ENCODE data around the gene TMEM119. TPM values are rescaled to one million over a fixed set of nuclear protein-coding genes. Genes with fewer than 3 reads are reported as not detected.

Gene TMEM119
- total and polyA plus RNA-seq, 2 of the 13 experiments (the other 11 are each of a cell fraction or from before 2014, with no cell fraction given), result not detected

DNA sequence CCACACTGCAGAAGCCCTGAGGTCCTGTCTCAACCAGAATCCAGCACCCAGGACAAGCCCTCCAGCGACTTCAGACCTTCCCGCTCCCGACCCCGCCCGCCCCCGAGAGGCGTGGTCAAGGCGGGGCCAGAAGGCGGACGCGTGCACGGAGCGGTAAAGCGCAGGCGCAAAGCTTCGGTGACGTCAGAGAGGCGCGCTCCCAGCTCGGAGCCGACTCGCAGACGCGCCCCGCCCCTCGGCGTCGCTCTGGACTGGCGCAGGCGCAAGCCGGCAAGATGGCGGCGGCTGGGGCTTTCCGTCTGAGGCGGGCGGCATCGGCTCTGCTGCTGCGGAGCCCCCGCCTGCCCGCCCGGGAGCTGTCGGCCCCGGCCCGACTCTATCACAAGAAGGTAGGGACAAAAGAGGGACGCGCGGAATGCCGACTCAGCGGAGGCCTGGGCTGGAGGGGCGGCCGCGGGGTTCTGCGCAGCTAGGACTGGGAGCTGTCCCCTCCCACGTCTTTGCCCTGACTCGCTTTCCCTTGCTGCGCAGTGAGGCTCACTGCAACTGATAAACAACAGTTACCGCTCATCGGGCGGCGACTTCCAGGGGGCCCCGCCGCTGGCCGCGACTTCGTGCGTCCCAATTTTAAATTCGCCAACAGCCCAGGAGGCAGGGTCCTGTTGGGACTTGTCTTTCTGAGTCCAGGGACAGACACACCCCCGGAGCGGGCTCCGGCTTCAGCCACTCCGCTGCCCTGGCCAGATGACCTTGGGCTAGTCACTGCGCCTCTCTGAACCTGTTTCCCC, 35.3 kb downstream of the TMEM119 start, which contains the start of gene ISCU (continued):
- TF ChIP-seq ZBTB49 (CRISPR knock-in tag; IDR thresholded peaks at IDR 0.05; ENCODE audit: borderline replicate concordance) (no peak), ATRX (CRISPR knock-in tag; IDR thresholded peaks at IDR 0.05; ENCODE audit: borderline replicate concordance) (no peak), HHEX (CRISPR knock-in tag; IDR thresholded peaks at IDR 0.05) (no peak), ZNF577 (CRISPR knock-in tag; IDR thresholded peaks at IDR 0.05; ENCODE audit: borderline replicate concordance, low read depth) (no peak), ZNF878 (CRISPR knock-in tag; IDR thresholded peaks at IDR 0.05) (no peak), ZSCAN21 (CRISPR knock-in tag; IDR thresholded peaks at IDR 0.05; ENCODE audit: borderline replicate concordance) (peak; percentile 58; the same call in 1 of the 2 replicates), ZSCAN22 (CRISPR knock-in tag; IDR thresholded peaks at IDR 0.05) (no peak), SP140L (CRISPR knock-in tag; IDR thresholded peaks at IDR 0.05; ENCODE audit: borderline replicate concordance) (no peak), GTF3A (CRISPR knock-in tag; conservative IDR thresholded peaks at IDR 0.05) (no peak), FOXA3 (CRISPR knock-in tag; IDR thresholded peaks at IDR 0.05) (peak; percentile 39; the same call in 1 of the 2 replicates), ZNF354B (CRISPR knock-in tag; IDR thresholded peaks at IDR 0.05) (peak; percentile 93; the same call in 1 of the 2 replicates), CC2D1A (CRISPR knock-in tag; IDR thresholded peaks at IDR 0.05) (no peak), TERF1 (CRISPR knock-in tag; IDR thresholded peaks at IDR 0.05) (no peak), BHLHE40 (IDR thresholded peaks at IDR 0.05; ENCODE audit: low read length) (peak; percentile 78)
- TF ChIP-seq, protein P1, sequence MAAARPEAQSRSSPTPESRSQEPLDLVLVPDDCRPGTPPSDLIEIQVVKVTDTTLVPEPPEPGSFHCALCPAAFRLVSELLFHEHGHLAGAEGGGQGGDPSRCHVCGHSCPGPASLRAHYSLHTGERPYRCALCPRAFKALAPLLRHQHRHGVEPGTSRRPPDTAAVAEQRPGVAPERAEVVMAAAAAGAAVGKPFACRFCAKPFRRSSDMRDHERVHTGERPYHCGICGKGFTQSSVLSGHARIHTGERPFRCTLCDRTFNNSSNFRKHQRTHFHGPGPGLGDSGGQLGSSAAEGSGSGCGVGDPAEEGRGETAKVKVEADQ (CRISPR knock-in tag; IDR thresholded peaks at IDR 0.05; ENCODE audit: borderline replicate concordance), result peak; percentile 46; the same call in 1 of the 2 replicates
- TF ChIP-seq, protein P2, sequence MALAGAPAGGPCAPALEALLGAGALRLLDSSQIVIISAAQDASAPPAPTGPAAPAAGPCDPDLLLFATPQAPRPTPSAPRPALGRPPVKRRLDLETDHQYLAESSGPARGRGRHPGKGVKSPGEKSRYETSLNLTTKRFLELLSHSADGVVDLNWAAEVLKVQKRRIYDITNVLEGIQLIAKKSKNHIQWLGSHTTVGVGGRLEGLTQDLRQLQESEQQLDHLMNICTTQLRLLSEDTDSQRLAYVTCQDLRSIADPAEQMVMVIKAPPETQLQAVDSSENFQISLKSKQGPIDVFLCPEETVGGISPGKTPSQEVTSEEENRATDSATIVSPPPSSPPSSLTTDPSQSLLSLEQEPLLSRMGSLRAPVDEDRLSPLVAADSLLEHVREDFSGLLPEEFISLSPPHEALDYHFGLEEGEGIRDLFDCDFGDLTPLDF (CRISPR knock-in tag; IDR thresholded peaks at IDR 0.05), result peak; percentile 49
- TF ChIP-seq, protein P3, sequence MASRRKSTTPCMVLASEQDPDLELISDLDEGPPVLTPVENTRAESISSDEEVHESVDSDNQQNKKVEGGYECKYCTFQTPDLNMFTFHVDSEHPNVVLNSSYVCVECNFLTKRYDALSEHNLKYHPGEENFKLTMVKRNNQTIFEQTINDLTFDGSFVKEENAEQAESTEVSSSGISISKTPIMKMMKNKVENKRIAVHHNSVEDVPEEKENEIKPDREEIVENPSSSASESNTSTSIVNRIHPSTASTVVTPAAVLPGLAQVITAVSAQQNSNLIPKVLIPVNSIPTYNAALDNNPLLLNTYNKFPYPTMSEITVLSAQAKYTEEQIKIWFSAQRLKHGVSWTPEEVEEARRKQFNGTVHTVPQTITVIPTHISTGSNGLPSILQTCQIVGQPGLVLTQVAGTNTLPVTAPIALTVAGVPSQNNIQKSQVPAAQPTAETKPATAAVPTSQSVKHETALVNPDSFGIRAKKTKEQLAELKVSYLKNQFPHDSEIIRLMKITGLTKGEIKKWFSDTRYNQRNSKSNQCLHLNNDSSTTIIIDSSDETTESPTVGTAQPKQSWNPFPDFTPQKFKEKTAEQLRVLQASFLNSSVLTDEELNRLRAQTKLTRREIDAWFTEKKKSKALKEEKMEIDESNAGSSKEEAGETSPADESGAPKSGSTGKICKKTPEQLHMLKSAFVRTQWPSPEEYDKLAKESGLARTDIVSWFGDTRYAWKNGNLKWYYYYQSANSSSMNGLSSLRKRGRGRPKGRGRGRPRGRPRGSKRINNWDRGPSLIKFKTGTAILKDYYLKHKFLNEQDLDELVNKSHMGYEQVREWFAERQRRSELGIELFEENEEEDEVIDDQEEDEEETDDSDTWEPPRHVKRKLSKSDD (CRISPR knock-in tag; IDR thresholded peaks at IDR 0.05; ENCODE audit: low read depth), result peak; percentile 81; the same call in 1 of the 2 replicates
- TF ChIP-seq, protein P4, sequence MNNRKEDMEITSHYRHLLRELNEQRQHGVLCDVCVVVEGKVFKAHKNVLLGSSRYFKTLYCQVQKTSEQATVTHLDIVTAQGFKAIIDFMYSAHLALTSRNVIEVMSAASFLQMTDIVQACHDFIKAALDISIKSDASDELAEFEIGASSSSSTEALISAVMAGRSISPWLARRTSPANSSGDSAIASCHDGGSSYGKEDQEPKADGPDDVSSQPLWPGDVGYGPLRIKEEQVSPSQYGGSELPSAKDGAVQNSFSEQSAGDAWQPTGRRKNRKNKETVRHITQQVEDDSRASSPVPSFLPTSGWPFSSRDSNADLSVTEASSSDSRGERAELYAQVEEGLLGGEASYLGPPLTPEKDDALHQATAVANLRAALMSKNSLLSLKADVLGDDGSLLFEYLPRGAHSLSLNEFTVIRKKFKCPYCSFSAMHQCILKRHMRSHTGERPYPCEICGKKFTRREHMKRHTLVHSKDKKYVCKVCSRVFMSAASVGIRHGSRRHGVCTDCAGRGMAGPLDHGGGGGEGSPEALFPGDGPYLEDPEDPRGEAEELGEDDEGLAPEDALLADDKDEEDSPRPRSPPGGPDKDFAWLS (CRISPR knock-in tag; IDR thresholded peaks at IDR 0.05; ENCODE audit: borderline replicate concordance), result no peak
